Endodermal cell (in vitro differentiated cells): ENCODE measurements around the gene GFM2. TPM values are rescaled to one million over a fixed set of nuclear protein-coding genes. Genes with fewer than 3 reads are reported as not detected.

Experiments used
- DNase-seq: peaks from one replicate; pipeline ENCODE4 v3.0.0-alpha.2; 2017
- H3K27ac ChIP-seq: 2 replicates; pipeline ENCODE4 v1.5.1; 2013; ENCODE audit warnings: mild to moderate bottlenecking, low read depth, low read length, moderate library complexity
- H3K27me3 ChIP-seq: 2 replicates; pipeline ENCODE4 v1.6.1; 2013; ENCODE audit warnings: mild to moderate bottlenecking, low read length, moderate library complexity; ENCODE audit not compliant: insufficient read depth, control insufficient read depth, poor library complexity, severe bottlenecking
- H3K36me3 ChIP-seq: 2 replicates; pipeline ENCODE4 v1.7.0; 2013; ENCODE audit warnings: mild to moderate bottlenecking, low read length, moderate library complexity; ENCODE audit not compliant: control insufficient read depth, insufficient read depth
- H3K4me1 ChIP-seq: one replicate; pipeline ENCODE4 v1.7.0; 2013; ENCODE audit warnings: low read length; ENCODE audit not compliant: control insufficient read depth, insufficient read depth
- H3K4me3 ChIP-seq: 2 replicates; pipeline ENCODE4 v1.5.1; 2013; ENCODE audit warnings: mild to moderate bottlenecking, low read length, moderate library complexity
- H3K9ac ChIP-seq: 2 replicates; pipeline ENCODE4 v1.6.1; 2013; ENCODE audit warnings: mild to moderate bottlenecking, low read length, moderate library complexity; ENCODE audit not compliant: poor library complexity, severe bottlenecking; ENCODE audit errors: extremely low read depth
- H3K9me3 ChIP-seq: 2 replicates; pipeline ENCODE4 v1.6.1; 2013; ENCODE audit warnings: mild to moderate bottlenecking, low read length, moderate library complexity; ENCODE audit not compliant: control insufficient read depth
- H3K27ac Mint-ChIP-seq: 2 replicates; pipeline ENCODE4 v1.8.0; 2020; ENCODE audit warnings: mixed read lengths
- H3K27me3 Mint-ChIP-seq: 2 replicates; pipeline ENCODE4 v1.8.0; 2021; ENCODE audit warnings: mild to moderate bottlenecking, mixed read lengths; ENCODE audit not compliant: insufficient read depth
- H3K36me3 Mint-ChIP-seq: 2 replicates; pipeline ENCODE4 v1.8.0; 2020; ENCODE audit warnings: low read depth, mixed read lengths
- H3K4me1 Mint-ChIP-seq: 2 replicates; pipeline ENCODE4 v1.8.0; 2020; ENCODE audit warnings: mixed read lengths
- H3K4me3 Mint-ChIP-seq: 2 replicates; pipeline ENCODE4 v1.8.0; 2020; ENCODE audit warnings: mild to moderate bottlenecking, moderate library complexity, mixed read lengths
- H3K9me3 Mint-ChIP-seq: 2 replicates; pipeline ENCODE4 v1.8.0; 2020; ENCODE audit warnings: mild to moderate bottlenecking, mixed read lengths
- WGBS, 2 experiments: methylation state at CpG; one replicate each; pipeline versions ENCODE4 v1.1.5 to v1.1.7; 2013; ENCODE audit warnings: missing lambda C conversion rate in 2 of 2, mixed read lengths in 1 of 2; ENCODE audit not compliant: insufficient coverage in 1 of 2, insufficient read length in 1 of 2; 5-methylcytosine and 5-hydroxymethylcytosine counted together
- total RNA-seq, 2 donors: library from RNA; stranded (reverse); fragmentation: NEBNext Ultra II Directional in 1 of 2; extraction: Animal tissue kit (Norgen Biotek cat#: 25700) in 1 of 2; gene quantifications; 2 replicates in 1 of 2; 3 replicates in 1 of 2; pipeline ENCODE4 v1.2.1, GENCODE V29; 2021
- TF ChIP-seq, protein P1 (sequence below): fragments of 200-600 bp; sonication (generic); conservative IDR thresholded peaks from 2 replicates; pipeline ENCODE4 v1.5.0; 2021; ENCODE audit warnings: antibody characterized with exemption, mild to moderate bottlenecking

Gene GFM2
- total RNA-seq, 2 donors from 2014 or later, result 43.1 to 44.5 TPM

- H3K36me3 ChIP-seq, result peaks cover 49% of the 10 kb centered on the region
- H3K4me1 ChIP-seq, result no peaks in the 10 kb centered on the region
- Mint-ChIP-seq H3K4me1 (no peaks in the 10 kb centered on the region), H3K4me3 (no peak overlapping the region), H3K36me3 (peaks cover 33% of the 10 kb centered on the region), H3K27me3 (no peaks in the 10 kb centered on the region), H3K27ac (no peak overlapping the region), H3K9me3 (no peaks in the 10 kb centered on the region)
- no peak overlapping the region for H3K9ac ChIP-seq
- H3K4me3 ChIP-seq, result no peak overlapping the region
- peaks cover 9% of the 10 kb centered on the region for H3K9me3 ChIP-seq
- TF ChIP-seq, protein P1, sequence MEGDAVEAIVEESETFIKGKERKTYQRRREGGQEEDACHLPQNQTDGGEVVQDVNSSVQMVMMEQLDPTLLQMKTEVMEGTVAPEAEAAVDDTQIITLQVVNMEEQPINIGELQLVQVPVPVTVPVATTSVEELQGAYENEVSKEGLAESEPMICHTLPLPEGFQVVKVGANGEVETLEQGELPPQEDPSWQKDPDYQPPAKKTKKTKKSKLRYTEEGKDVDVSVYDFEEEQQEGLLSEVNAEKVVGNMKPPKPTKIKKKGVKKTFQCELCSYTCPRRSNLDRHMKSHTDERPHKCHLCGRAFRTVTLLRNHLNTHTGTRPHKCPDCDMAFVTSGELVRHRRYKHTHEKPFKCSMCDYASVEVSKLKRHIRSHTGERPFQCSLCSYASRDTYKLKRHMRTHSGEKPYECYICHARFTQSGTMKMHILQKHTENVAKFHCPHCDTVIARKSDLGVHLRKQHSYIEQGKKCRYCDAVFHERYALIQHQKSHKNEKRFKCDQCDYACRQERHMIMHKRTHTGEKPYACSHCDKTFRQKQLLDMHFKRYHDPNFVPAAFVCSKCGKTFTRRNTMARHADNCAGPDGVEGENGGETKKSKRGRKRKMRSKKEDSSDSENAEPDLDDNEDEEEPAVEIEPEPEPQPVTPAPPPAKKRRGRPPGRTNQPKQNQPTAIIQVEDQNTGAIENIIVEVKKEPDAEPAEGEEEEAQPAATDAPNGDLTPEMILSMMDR, result no peak
- no peak for DNase-seq
- 100% methylated on average over 1 of the region's 1 CpG; no CpG with 5 or more reads in 1 of the 2 experiments for WGBS, 2 experiments
- no peaks in the 10 kb centered on the region for H3K27me3 ChIP-seq
- no peak overlapping the region for H3K27ac ChIP-seq
These were observed 49.3 kb downstream of the GFM2 start for GRCh38 chr5:74717596-74717995.

DNA sequence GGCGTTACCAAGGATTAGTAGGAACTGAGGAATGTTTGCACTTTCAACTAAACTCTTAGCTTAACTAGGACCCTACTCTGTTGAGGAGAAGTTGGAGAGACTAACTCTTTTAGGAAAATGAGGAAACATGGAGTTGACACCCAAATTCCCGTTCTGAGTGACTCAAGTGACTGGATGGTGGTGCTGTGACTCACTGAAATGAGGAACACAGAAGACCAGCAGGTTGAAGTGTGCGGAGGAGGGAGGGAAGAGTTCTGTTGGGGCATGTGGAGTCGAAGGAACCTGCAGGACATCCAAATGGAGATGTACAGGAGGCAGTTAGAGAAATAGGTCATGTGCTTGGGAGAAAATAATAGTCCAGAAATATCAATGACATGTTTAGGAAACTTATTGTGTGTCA is 73.7 kb downstream of the GFM2 start:
- Mint-ChIP-seq H3K4me3 (no peak overlapping the region), H3K27me3 (no peaks in the 10 kb centered on the region), H3K4me1 (peaks cover 8% of the 10 kb centered on the region), H3K27ac (peak overlapping the region; percentile 19), H3K36me3 (peaks cover 30% of the 10 kb centered on the region), H3K9me3 (no peaks in the 10 kb centered on the region)
- DNase-seq, result no peak
- 89 to 90% methylated on average over 3 to 4 of the region's 4 CpGs for WGBS, 2 experiments
- Histone ChIP-seq H3K36me3 (peaks cover 39% of the 10 kb centered on the region), H3K4me1 (no peaks in the 10 kb centered on the region), H3K27me3 (no peaks in the 10 kb centered on the region), H3K27ac (no peak overlapping the region), H3K9ac (no peak overlapping the region), H3K9me3 (no peaks in the 10 kb centered on the region), H3K4me3 (no peak overlapping the region)
- TF ChIP-seq, protein P1, result no peak

DNA sequence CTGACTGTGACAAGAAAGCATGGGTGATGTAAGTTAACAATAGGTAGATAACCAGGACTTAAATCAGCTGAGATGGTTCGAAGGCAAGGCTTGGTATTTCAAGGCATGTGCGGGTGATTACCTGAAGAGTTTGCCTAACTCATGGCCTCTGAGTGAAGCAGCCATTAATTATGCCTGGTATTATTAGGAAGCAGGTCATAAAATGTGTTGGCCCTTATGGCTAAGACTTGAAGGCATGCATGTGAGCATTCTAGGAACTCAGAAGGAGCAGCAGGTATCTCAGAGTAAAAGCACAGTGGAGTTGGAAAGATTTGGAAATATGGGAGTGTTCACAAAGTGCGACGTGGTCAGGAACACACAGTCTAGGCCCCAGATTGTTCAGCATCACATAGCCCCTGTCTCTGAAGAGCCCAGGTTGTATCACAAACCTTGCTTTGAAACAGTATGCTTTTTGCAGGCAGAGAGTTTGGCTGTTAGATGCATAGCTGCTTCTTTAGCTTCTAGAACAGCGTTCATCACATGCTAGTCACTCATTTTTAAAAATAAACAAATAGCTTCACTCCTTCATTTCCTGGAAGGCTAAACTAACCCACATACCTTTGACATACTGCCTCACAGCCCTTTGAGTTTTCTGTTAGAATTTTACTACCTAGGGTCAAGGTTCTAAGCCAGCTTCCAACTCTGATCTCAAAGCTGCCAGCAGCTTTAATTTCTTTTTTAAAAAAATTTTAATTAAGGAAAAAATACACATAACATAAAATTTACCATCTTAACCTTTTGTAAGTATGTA is 79.8 kb downstream of the GFM2 start:
- Histone ChIP-seq H3K4me1 (peaks cover 4% of the 10 kb centered on the region), H3K4me3 (no peak overlapping the region), H3K27ac (no peak overlapping the region), H3K9me3 (no peaks in the 10 kb centered on the region), H3K27me3 (no peaks in the 10 kb centered on the region), H3K36me3 (peaks cover 15% of the 10 kb centered on the region), H3K9ac (no peak overlapping the region)
- H3K9me3 Mint-ChIP-seq, result no peaks in the 10 kb centered on the region
- no peak overlapping the region for H3K27ac Mint-ChIP-seq
- TF ChIP-seq, protein P1, result no peak
- WGBS, 2 experiments, result 91 to 93% methylated on average over 5 of the region's 5 CpGs
- peaks cover 16% of the 10 kb centered on the region for H3K4me1 Mint-ChIP-seq
- no peaks in the 10 kb centered on the region for H3K27me3 Mint-ChIP-seq
- no peak overlapping the region for H3K4me3 Mint-ChIP-seq
- no peak for DNase-seq
- no peaks in the 10 kb centered on the region for H3K36me3 Mint-ChIP-seq
